ENCODE data around the gene ABHD17A. TPM values are rescaled to one million over a fixed set of nuclear protein-coding genes. Genes with fewer than 3 reads are reported as not detected.

Gene ABHD17A
- total and polyA plus RNA-seq, 9 of the 15 experiments (the other 6 are each of a cell fraction or from before 2014, with no cell fraction given) = 0.04 to 135 (median 21.8) TPM; not detected in 1

GRCh38 chr19:1856698-1857603 lies 28.3 kb downstream of the ABHD17A start (continued):
- TF ChIP-seq MGA (IDR thresholded peaks at IDR 0.05) = no peak
- no peak for TF ChIP-seq GTF2A2 (tag; IDR thresholded peaks at IDR 0.05)
- TF ChIP-seq WHSC1 (IDR thresholded peaks at IDR 0.05; ENCODE audit: low read length) = no peak
- TF ChIP-seq STAT5B (CRISPR knock-in tag; IDR thresholded peaks at IDR 0.05) = no peak
- TF ChIP-seq MAZ (CRISPR knock-in tag; conservative IDR thresholded peaks at IDR 0.05 in 1 of 2, IDR thresholded peaks at IDR 0.05 in 1 of 2) = peak; percentile 60 to 89
- peak; percentile 69 for TF ChIP-seq THAP12 (CRISPR knock-in tag; IDR thresholded peaks at IDR 0.05)
- no peak for TF ChIP-seq ZNF217 (CRISPR knock-in tag; IDR thresholded peaks at IDR 0.05)
- no peak for TF ChIP-seq TCF7 (IDR thresholded peaks at IDR 0.05; ENCODE audit: borderline replicate concordance)
- no peak for TF ChIP-seq RBM17 (IDR thresholded peaks at IDR 0.05; ENCODE audit: borderline replicate concordance, low read depth, low read length)
- no peak; the same call in 1 of the 2 replicates for TF ChIP-seq ZFPM2 (CRISPR knock-in tag; IDR thresholded peaks at IDR 0.05)
- TF ChIP-seq MTF1 (CRISPR knock-in tag; IDR thresholded peaks at IDR 0.05; ENCODE audit: borderline replicate concordance) = no peak
- no peak for TF ChIP-seq ZSCAN29 (IDR thresholded peaks at IDR 0.05)
- TF ChIP-seq PYGO2 (tag; IDR thresholded peaks at IDR 0.05) = no peak
- TF ChIP-seq SAFB (IDR thresholded peaks at IDR 0.05; ENCODE audit: borderline replicate concordance, low read depth, low read length) = no peak; the same call in 1 of the 2 replicates

Data from K562 (cell line).